ENCODE measurements around the gene LGI4. TPM values are rescaled to one million over a fixed set of nuclear protein-coding genes. Genes with fewer than 3 reads are reported as not detected.

Gene LGI4
- total RNA-seq, 2 experiments from 2014 or later: 0.55 to 0.68 TPM

GRCh38 chr19:35075202-35076025, 59.4 kb downstream of the LGI4 start:
- Mint-ChIP-seq H3K27me3 (peaks cover 5% of the 10 kb centered on the region), H3K36me3 (ENCODE audit: low read depth) (no peaks in the 10 kb centered on the region), H3K9me3 (no peaks in the 10 kb centered on the region), H3K27ac (no peak overlapping the region), H3K4me1 (no peaks in the 10 kb centered on the region), H3K4me3 (no peak overlapping the region)
- POLR2A ChIA-PET: no interaction called here
- DNase-seq: no peak
- CTCF ChIA-PET: no interaction called here

Other genes with a start within 250 kb of the LGI4 start
- 1 to 10 TPM; 2.8 to 3.1 TPM for gene ZNF30, start 208.2 kb downstream of the LGI4 start, total RNA-seq
- gene ZNF792, start 170.8 kb downstream of the LGI4 start, total RNA-seq: 10 to 100 TPM; 18.3 to 18.9 TPM
- 100 to 1,000 TPM in 1 of 2 experiments, 10 to 100 TPM in 1; 98.2 to 106 TPM for gene GRAMD1A, start 134.7 kb downstream of the LGI4 start, total RNA-seq
- gene SCN1B, start 104.6 kb downstream of the LGI4 start, total RNA-seq: under 1 TPM; 0.43 to 0.50 TPM
- not detected for gene HPN, start 93.3 kb downstream of the LGI4 start, total RNA-seq
- gene FXYD3, start 19.2 kb downstream of the LGI4 start, total RNA-seq: not detected
- gene FXYD1, start 3.8 kb upstream of the LGI4 start, total RNA-seq: 1 to 10 TPM; 3.3 to 3.6 TPM
- 1 to 10 TPM; 8.3 to 8.8 TPM for gene FXYD7, start 8.2 kb upstream of the LGI4 start, total RNA-seq
- 100 to 1,000 TPM; 588 to 589 TPM for gene FXYD5, start 19.7 kb upstream of the LGI4 start, total RNA-seq
- gene FAM187B, start 93.7 kb upstream of the LGI4 start, total RNA-seq: not detected
- 10 to 100 TPM; 13.2 to 13.3 TPM for gene LSR, start 113.9 kb upstream of the LGI4 start, total RNA-seq
- 100 to 1,000 TPM; 164 to 172 TPM for gene USF2, start 133.9 kb upstream of the LGI4 start, total RNA-seq
- under 1 TPM; 0.38 to 0.43 TPM for gene HAMP, start 147.5 kb upstream of the LGI4 start, total RNA-seq
- gene MAG, start 157.1 kb upstream of the LGI4 start, total RNA-seq: not detected
- gene CD22, start 194.1 kb upstream of the LGI4 start, total RNA-seq: under 1 TPM; 0.63 to 0.76 TPM
- not detected for gene FFAR1, start 212.8 kb upstream of the LGI4 start, total RNA-seq
- gene FFAR3, start 223.4 kb upstream of the LGI4 start, total RNA-seq: under 1 TPM; 0.63 to 0.78 TPM
- gene GPR42, start 236.0 kb upstream of the LGI4 start, total RNA-seq: under 1 TPM in 1 of 2 experiments, not detected in 1; 0.13 TPM